Measurements from ENCODE around the gene ACSL3. TPM values are rescaled to one million over a fixed set of nuclear protein-coding genes. Genes with fewer than 3 reads are reported as not detected.

The ACSL3 gene
- total and polyA plus RNA-seq, 2 donors (not counting 3 experiments of a cell fraction or from before 2014, with no cell fraction given) = 58.7 to 139 TPM

- intact Hi-C loops (cut with micrococcal nuclease) (loop anchor here (2.0 kb wide), 3 partner anchors 65 to 167 kb away; no protein-coding TSS in a partner anchor), dilution Hi-C loops (cut with MboI; ENCODE audit: extremely low pct_ligation_motif_present, low sequenced_read_pairs) (no loop called here)
- no peaks in the 10 kb centered on the region for H3K36me3 ChIP-seq (ENCODE audit: control insufficient read depth in 2 of 2, extremely low read depth in 1 of 2, insufficient read depth in 2 of 2, low read length in 2 of 2)
- H4K20me1 ChIP-seq (replicated peaks; ENCODE audit: control insufficient read depth, extremely low read depth, insufficient read depth, low read length) = peaks cover 13% of the 10 kb centered on the region
- no peak overlapping the region for H2AFZ ChIP-seq (ENCODE audit: low read depth, low read length)
- FAIRE-seq = no peak
- BruUV-seq (replicated peaks) = no TSS peak
- H3K4me3 ChIP-seq (replicated peaks in 1 of 3; ENCODE audit: insufficient read depth in 1 of 3, low read depth in 1 of 3, low read length in 3 of 3) = peak overlapping the region; percentile 72 to 94 (median 92)
- H3K4me2 ChIP-seq (ENCODE audit: insufficient read depth, low read length) = peak overlapping the region; percentile 83
- H3K79me2 ChIP-seq (ENCODE audit: control insufficient read depth, insufficient read depth, low read length) = peaks cover 57% of the 10 kb centered on the region
- DNase-seq (ENCODE audit: low read depth, low spot score) = peak; percentile 61
- TF ChIP-seq MYC (IDR thresholded peaks at IDR 0.05; ENCODE audit: low read depth, low read length) (no peak), MAX (IDR thresholded peaks at IDR 0.05; ENCODE audit: insufficient read depth, insufficient read length) (no peak), EZH2 (IDR thresholded peaks at IDR 0.05; ENCODE audit: borderline replicate concordance, low read depth, low read length, severe bottlenecking) (no peak), JUN (IDR thresholded peaks at IDR 0.05; ENCODE audit: borderline replicate concordance, insufficient read depth, insufficient read length, low read depth) (no peak), CTCF (IDR thresholded peaks at IDR 0.05; ENCODE audit: extremely low read depth in 1 of 2, insufficient read depth in 1 of 2, low read depth in 1 of 2, low read length in 2 of 2) (no peak), POLR2AphosphoS5 (IDR thresholded peaks at IDR 0.05; ENCODE audit: insufficient read depth, low read depth, low read length) (no peak), FOS (IDR thresholded peaks at IDR 0.05; ENCODE audit: borderline replicate concordance, insufficient read depth, low read length) (no peak), GATA2 (IDR thresholded peaks at IDR 0.05; ENCODE audit: insufficient read depth, insufficient read length, low read depth, low read length) (no peak), POLR2A (IDR thresholded peaks at IDR 0.05; ENCODE audit: low read depth, low read length) (no peak)
- POLR2A ChIA-PET = interaction anchor here (0.6 to 1.1 kb wide), 2 partner anchors 28 to 63 kb away, joined by 4 to 6 read pairs; no protein-coding TSS in a partner anchor
- H3K9me3 ChIP-seq (replicated peaks; ENCODE audit: control insufficient read depth, insufficient read depth, low read length) = no peaks in the 10 kb centered on the region
- H3K9ac ChIP-seq (replicated peaks; ENCODE audit: extremely low read depth, insufficient read depth, low read length) = peak overlapping the region; percentile 94
- H3K27ac ChIP-seq (ENCODE audit: insufficient read depth, low read depth, low read length) = peak overlapping the region; percentile 89
- H3K4me1 ChIP-seq (ENCODE audit: control insufficient read depth, extremely low read depth, insufficient read depth, low read length) = peaks cover 38% of the 10 kb centered on the region
- CTCF ChIA-PET = interaction anchor here (0.5 to 7.0 kb wide), 18 partner anchors 17 to 1548 kb away, joined by 3 to 79 read pairs (median 4); no protein-coding TSS in a partner anchor
- H3K9me1 ChIP-seq (replicated peaks; ENCODE audit: control insufficient read depth, extremely low read depth, insufficient read depth, low read length) = no peaks in the 10 kb centered on the region
- no peaks in the 10 kb centered on the region for H3K27me3 ChIP-seq (ENCODE audit: control insufficient read depth in 2 of 2, insufficient read depth in 2 of 2, low read length in 2 of 2)
Observed at GRCh38 chr2:222861411-222862105, 722 bp downstream of the ACSL3 start.

Measured in endothelial cell of umbilical vein (primary cell).